GM21423 (cell line): Measurements from ENCODE around the gene CMC1.
A peak's percentile ranks its signal among the peaks of the same experiment; 100 is the strongest.

Experiments used
- ATAC-seq: cut with Tn5 transposase; IDR thresholded peaks from one replicate; pipeline ENCODE4 v1.9.1; 2021; ENCODE audit warnings: mild to moderate bottlenecking, moderate library complexity; ENCODE audit not compliant: unreplicated experiment

The CMC1 gene

DNA sequence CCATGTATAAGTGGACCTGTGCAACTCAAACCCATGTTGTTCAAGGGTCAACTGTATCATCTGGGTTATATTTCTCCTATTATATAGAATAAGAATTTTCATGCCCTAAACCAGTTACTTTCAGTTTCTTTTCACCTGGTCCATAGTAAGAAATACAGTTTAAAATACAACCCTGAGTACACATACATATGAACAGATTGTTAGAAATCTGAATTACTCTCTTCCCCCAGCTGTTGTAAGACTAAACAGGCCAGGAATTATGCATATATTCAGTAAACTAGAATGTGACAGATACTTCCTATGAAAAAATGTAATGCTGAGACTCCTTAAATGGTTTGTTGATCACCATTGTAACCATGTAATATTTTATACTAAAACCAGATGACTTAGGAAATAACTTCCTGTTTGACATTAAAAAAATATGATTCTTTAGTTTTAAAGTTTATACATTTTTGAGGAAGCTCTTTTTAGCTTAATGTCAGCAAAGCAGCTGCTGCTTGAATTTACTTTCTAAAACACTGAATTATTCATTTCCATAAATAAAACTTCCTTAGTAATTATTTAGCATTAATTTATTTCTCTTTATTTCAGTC lies 54.6 kb downstream of the CMC1 start:
- no peak for ATAC-seq

DNA sequence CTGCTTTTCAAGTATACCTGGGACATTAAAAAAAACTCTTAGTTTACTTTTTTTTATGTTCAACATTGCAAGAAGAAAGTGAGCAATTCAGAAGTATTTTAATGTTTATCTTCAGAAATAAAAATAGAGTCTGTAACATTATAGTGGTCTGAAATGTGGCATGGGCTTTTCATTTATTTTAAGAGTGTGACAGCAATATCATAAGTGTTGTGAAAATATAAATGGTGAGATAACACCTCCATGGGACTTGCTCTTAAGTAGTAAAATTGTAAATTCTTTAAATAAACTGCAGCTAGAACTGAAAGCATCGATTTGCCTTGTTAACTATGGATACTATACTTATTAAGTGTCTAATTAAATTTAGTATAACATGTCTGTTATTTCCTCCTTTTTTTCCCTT lies 58.3 kb downstream of the CMC1 start:
- no peak for ATAC-seq

DNA sequence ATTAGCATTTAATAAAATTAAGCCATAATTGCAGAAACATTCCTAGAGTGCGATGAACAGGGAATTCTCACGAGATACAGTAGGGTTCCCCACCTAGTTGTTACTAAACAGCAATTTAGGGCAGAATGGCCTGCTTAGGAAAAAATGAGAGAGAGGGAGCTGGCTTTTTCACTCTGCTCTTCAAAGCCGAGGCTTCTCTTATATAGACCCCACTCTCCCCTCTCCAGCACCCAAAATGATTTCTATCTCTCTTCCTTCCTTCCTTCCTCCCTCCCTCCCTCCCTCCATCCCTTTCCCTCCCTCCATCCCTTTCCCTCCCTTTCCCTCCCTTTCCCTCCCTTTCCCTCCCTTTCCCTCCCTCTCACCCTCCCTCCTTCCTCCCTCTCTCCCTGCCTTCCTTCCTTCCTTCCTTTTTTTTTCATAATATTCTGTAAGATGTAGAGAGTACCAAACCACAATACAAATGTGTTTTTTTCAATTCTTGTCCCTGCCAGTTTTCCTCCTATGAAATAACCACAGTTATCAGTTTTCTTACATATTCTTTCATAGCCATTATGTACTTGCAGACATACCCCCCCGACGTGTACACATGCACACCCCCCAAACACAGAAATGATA lies 59.0 kb downstream of the CMC1 start:
- no peak for ATAC-seq

DNA sequence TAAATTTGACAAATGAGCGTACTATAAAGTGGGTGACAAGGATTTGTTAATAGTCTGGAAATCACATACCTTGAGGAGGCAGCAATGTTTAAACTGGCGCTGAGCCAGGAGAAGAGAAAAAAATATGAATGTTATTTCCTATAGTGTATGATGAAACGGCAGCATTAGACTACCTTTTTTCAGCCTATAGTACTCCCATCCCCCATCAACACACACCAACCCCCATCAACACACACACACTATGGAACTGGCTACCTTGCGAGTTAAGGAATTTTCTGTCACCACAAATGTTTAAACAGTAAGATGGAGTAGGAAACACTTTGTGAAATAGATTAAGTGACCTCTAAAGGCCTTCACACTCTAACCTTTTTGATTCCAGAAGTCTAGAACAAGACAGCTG lies 60.3 kb downstream of the CMC1 start:
- ATAC-seq = no peak

DNA sequence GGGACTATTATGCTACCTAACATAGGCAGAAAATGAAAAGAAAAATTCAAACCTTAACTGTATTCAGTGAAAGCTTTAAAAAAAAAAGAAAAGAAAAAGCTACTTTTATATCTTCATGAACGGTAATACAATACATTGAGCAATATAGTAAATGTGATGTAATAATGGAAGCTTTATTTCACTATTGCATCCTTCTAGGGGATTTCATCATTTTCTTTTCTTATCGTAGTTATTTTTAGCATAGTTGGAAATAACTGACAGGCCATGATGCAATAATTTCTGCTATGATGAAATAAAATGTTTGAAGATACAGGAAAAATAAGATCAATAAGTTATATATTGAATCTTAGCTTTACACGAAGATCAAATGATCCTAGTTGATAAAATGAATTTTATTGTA lies 66.8 kb downstream of the CMC1 start:
- no peak for ATAC-seq

DNA sequence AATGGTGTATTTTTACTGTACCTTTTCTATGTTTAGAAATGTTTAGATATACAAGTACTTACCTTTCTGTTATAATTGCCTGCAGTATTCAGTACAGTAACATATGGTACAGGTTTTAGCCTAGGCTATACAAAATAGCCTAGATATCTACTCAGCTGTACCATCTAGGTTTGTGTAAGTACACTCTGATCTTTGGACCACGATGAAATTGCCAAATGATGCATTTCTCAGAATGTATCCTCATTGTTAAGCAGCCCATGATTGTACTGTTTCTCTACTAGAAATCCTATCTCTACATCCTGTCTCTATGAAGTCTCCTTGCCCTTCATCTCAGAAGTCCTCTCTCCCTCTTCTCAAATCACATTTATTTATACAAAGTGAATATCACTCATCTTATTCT lies 74.3 kb downstream of the CMC1 start:
- ATAC-seq = no peak

DNA sequence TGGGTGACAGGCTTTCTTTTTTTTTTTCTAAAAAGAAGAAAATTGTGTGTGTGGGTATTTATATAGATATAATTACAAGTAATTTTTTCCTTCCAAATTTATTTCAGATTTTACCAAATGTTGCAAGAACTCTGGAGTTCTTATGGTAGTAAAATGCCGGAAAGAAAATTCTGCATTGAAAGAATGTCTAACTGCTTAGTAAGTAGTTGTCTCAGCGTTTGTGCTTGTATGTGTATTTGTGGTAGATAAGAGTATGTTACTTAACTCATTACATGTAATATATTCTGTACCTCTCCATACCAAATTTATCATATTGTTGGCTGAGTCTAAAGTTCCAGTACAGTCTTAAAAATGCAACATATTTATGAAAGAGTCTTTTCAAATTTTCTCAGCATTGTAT lies 74.8 kb downstream of the CMC1 start:
- ATAC-seq = no peak

DNA sequence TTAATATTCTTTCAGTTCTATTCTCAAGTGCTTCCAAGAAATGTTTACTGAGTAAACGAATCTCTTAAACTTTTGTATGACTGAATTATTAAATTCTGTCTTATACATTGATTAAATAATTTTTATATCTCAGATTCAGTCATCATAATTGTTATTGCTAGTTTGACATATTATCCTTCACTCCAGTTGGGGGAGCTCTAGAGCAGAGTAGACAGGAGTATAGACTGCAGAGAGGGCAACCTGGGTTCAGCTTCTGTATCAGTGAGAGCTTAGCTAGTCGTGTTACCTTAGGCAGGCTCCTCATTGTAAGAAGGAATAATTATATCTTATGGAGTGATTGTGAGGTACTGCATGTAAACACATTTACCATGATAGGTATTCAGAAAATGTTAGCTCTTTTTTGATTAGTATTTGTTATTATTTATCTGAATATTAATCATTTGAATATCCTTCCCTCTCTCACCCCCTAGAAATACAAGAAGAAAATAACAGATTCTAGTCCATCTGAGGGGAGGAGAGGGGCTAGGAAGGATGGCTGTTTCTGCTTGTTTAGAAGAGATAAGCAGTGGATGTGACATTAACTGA lies 76.1 kb downstream of the CMC1 start:
- ATAC-seq = peak; percentile 79

DNA sequence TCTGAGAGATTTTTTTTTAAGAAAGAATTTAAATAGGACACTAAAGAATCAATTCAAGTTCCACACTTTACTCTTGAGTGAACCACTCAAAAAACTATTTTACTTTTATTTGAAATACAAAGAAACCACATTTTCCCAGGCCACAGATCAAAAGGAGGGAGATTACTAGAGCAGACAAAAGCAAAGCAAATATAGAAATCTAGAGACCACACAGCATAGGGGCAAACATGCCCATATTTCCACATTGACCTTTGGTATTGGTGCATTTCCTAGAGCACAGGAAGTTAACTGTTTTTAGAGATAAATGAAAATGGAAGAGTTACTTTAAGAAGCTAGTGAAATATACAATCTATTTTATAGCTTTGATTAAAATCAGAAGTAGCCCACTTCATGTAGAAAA lies 79.6 kb downstream of the CMC1 start:
- ATAC-seq = no peak

DNA sequence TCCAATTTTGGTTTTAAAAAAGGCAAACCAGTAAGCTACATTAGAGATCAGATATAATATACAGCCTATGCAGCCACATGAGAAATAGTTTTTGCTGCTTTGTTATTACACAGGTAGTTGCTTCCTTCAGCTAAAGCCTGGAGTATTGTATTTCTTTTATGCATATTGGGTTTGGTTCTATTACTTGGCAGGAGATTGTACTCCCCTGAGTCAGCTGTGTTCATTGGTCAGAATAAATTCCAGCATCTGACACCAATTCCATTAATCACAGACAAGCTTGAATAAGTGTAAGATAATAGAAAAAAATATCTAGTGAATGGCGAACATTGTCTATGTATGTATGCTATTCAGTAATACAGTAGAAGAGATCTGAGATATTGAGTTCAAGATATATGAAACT lies 81.0 kb downstream of the CMC1 start:
- ATAC-seq = no peak

DNA sequence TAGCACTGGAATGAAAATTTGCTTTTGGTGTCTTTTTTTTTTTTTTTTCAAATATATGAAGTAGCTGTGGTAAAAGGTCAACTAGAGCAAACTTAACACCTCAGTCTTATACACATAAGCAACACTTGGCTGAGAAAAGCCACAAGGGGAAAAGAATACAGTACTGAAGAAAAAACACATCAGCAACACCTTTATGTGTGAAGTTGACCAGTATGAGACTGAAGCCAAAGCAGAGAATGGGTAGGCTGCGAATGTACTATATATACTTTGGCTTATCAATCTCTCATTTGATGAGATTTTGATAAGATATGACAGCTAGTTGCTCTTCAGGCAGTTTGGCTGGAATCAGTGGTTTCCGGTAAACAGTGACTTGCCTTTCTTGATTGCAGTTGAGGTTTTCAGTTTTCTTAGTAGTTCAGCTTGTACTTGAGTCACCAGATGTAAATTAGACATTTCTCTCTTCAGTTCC lies 85.1 kb downstream of the CMC1 start:
- peak; percentile 77 for ATAC-seq

DNA sequence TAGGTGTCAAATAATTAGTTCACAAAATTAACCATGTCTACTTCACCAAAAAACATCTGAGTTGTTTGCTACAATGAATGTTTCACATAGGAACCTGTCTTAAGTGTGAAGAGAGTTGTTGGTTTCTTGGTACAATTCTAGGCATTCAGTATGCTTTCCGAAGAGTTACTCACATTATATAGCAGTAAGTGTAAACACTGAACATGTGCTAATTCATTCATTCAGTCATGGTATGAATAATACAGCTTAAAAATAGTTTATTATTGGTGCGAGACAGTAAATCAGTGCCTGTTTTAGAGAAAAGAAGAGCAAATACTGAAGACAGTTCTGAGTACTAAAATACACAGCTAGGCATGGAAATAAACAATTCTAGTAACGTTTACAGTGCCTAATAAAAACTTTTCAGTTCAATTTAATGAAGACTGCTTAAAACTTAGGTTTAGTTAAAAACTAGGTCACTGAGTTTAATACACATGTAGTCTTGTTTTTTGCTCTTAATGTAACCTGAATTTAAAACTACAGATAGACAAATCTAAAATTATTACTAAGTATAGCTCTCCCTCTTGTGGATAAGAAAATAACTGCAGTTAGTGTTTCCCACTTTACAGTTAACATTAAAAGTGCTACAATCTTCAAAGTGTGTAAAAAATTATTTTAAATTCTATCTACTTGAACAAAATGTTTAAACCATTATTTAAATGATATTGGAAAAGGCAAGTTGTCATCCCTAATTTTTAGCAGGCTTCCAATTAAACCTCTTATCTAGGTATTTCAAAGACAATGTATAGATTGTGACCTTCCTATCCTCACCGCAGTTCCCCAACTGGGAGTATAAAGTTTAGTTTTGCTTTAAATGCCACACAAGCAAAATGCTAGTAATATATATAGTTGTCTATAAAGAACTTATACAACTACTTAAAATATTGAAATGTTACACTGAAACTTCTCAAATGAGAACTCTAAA lies 87.1 kb downstream of the CMC1 start:
- ATAC-seq = no peak

DNA sequence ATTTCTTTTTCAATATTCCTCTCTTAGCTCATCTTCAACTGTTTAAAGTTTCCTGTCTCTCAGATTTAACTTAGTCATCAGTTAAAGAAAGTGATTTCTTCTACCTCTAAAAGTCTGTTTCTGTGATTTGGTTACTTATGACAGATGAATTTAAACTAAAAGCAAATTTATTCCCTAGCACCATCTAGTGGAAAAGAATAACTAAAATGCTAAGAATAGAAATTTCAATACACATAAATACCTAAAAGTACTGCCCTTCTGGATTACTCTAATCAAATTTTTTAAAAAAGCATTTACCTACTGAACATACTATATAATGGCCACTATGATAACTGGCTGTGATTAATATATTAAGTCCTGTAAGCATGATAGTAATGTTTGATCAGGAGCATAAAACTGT lies 93.1 kb downstream of the CMC1 start:
- no peak for ATAC-seq

DNA sequence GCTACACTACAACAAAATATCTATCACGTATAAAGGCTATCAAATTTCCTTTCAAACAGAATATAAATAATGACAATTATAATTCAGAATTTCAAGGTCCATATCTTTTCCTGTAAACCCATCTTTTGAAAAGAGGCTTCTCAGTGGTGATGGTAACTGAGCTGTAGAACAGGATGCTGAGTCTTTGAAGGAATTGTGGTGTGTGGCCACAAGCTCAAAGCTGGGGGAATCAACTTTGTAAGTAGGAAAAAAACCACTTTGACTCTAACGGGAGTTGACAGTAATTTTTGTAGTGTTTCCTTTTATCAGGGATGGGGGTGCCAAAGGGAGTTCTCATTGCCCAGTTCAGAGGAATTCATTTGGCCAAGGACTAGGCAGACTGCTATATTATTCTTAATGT lies 93.8 kb downstream of the CMC1 start:
- ATAC-seq = no peak

DNA sequence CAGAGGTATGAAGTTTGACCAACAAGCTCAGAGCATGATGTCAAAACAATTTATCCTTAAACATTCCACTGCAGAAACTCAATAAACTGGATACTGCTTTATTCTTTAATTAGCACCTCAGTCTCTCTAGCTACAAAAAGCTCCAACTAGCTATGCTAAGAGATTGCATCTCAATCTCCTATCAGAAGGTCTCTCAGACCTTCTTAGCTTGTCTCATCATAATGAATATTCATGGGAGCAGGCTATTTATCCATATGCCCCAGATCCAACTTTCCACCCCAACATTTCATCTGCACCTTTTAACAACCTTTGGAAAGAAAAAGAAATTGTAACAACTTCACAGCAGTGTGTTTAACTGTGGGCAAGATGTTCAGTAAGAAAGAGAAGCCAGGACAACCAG lies 95.8 kb downstream of the CMC1 start:
- no peak for ATAC-seq

DNA sequence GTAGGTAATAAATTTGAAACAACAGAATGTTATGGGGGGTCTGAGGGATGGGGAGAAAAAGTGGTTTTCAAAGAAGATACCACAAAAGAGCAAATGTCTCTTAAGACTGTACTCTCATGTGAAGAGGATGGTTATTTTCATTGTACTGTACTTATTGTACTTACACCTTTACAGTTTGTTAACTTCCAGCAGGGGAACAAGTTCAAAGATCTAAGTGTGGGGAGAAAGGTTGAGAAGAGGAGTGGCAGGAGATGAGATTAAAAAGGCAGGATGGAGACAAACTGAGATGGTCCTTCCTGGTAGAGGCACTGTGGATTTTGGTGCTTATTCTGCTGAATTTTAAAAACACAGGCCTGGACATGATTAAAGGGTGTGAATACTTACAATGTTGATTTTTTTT lies 101.7 kb downstream of the CMC1 start:
- ATAC-seq = no peak

DNA sequence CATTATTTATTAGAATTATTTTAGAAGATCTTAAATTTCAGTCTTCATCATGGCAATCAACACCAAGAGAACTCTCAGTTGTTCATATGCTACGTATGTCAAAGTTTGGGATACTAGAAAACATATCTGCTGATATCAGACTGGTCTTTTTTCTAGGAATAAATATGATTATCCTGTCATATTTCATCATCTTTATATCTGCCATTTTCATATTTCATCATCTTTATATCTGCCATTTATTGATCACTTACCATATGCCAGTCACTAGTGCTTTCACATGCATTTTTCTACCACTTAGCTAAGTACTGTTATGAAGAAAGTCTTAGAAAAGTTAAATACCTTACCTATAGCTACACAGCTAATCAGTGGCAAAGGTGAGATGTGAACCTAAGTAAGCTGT lies 104.3 kb downstream of the CMC1 start:
- no peak for ATAC-seq

DNA sequence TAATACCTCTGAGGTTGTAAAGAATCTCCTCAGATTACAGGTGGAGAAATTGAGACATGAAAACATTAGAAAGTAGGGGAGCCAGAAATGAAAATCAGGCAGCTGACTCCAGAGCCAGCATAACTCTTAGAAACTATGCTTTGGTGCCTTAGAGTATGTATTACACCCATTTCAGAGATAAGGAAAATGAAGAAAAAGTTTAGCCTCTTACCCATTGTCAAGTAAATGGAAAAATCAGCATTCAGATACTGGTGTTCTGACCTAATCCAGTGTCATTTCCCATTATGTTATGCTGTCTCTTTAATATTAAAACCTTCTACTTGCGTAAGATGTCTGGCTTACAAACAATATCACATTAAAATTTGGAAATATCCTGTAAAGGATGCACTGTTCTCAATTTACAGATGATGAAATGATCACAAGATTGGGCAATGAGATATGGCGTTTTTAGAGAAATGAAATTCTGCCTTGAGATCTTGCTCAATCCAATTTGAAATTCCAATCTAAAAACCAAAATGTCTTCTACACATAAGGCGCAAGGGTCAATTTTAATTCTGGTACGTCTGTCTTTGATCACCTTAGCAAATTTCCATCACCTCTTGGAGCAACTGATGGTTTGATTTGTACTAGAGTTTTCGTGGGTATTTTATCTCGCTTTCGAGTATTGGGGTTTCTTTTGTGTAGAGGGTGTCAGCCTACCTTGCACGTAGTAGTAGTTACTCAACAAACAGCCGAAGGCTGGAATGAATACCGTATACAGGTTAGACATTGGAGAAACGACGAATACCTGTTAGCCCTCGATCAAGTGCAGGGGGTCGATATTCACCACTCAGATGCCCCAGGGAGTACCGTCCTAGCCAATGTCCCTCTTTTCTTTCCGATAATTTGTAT lies 106.2 kb downstream of the CMC1 start:
- no peak for ATAC-seq

DNA sequence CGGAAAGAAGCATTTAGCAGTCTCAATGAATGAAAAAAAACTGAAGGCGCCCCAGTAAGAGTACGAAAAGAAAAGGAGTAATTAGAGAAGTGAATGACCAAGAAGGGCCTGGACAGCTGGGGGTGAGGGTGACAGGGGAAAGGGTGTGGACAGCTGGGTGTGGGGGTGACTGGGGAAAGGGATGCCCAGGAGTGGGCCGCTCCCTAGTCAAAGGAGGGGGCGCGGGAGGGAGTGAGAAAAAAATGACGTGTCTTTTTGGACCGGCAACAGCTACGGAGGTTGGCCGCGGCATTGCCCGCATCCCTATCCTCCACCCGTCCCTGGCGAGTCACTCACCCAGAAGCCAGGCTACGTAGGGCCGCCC lies 106.8 kb downstream of the CMC1 start:
- no peak for ATAC-seq

DNA sequence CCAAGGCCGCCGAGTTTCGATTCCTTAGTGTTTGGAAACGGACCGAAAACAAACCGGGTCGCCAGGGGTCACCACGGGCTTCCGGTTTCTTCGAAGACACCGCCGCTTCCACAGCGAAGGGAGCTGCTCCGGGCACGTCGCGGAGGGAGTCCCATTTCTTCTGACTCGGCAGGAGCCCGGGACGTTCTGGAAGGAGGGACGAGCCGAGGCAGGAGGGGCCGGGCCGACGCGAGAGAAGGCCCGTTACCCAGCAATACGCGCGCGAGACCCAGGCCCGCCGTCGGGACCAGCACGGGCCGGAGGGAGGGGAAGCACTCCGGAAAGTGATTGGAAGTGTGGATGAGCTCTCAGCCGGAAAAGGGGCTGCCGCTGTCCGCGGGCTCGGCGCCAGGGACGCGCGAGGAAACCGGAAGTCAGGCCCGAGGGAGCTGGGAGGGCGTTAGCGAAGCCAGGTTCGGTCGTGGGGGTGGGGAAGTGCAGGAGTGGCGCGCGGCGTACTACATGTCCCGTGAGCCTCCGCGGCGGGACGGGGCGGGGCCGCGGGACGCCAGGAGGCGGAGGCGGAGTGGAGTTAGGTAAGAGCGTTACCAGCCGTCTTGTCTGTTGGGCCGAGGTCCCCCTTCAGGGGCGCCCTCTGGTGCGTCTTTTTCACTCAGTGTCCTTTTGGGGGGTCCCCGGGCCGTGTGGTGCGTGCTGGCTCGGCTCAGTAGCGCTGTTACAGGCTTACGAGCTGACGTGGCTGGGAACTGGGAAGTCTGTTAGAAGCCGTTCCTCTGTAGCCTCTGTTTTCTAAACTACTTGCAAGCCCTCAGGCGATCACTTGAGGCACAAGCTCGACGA lies 107.4 kb downstream of the CMC1 start, which contains the start of the genes AZI2 and ZCWPW2:
TSS of gene AZI2 (minus strand) at position 196 of the 840 bp plus-strand sequence. CDS start 8,207 bp downstream, outside the sequence.
TSS of gene ZCWPW2 (plus strand) at position 93 of the 840 bp plus-strand sequence. CDS start 64,348 bp downstream, outside the sequence.
- ATAC-seq = peak; percentile 92
